GM12878 (cell line): Measurements from ENCODE around the gene ARSD. TPM values are rescaled to one million over a fixed set of nuclear protein-coding genes. Genes with fewer than 3 reads are reported as not detected.

Experiments used
- ATAC-seq: fragments of 200-7000 bp; cut with Tn5 transposase; 3 replicates; pipeline ENCODE4 v1.9.1; 2020; ENCODE audit warnings: mild to moderate bottlenecking, moderate library complexity
- BruUV-seq: library from RNA; stranded (reverse); fragments of 400-500 nt; replicated peaks from 2 replicates; lab custom pipeline; 2021; lab: Mats Ljungman, UMichigan
- CTCF ChIA-PET: fragments of 300-600 bp; sonication (Branson Sonifier 250); formaldehyde crosslinking; extraction: SDS; loops from one replicate; lab custom pipeline; 2021; ENCODE audit warnings: inconsistent platforms; lab: Yijun Ruan, JAX
- POLR2A ChIA-PET: fragments of 350-600 bp; formaldehyde crosslinking; extraction: SDS; loops from one replicate; lab custom pipeline; 2021; ENCODE audit warnings: inconsistent platforms; lab: Charles Lee
- RAD21 ChIA-PET: fragments of 300-600 bp; sonication (Branson Sonifier 250); formaldehyde crosslinking; loops from one replicate; lab custom pipeline; 2023; ENCODE audit warnings: antibody characterized with exemption; ENCODE audit not compliant: unreplicated experiment; lab: Charles Lee
- SMC1A ChIA-PET: fragments of 300-600 bp; sonication (Branson Sonifier 250); formaldehyde crosslinking; loops from one replicate; lab custom pipeline; 2023; ENCODE audit not compliant: unreplicated experiment, uncharacterized antibody; lab: Charles Lee
- DNase-seq: peaks from one replicate; pipeline ENCODE4 v3.0.0-alpha.2; 2011; ENCODE audit warnings: low read depth, low spot score
- FAIRE-seq: peaks from 3 replicates; lab custom pipeline; 2011; peaks lifted over from hg19 to GRCh38; lab: Jason Lieb, UNC
- H2AFZ ChIP-seq: 2 replicates; pipeline ENCODE4 v1.6.0; 2011; ENCODE audit warnings: low read depth, low read length, control low read depth; ENCODE audit not compliant: control insufficient read depth
- H3K27ac ChIP-seq: 2 replicates; pipeline ENCODE4 v1.5.1; 2011; ENCODE audit warnings: control low read depth; ENCODE audit not compliant: control insufficient read depth, insufficient read depth
- H3K27me3 ChIP-seq, 2 experiments: replicated peaks in 1 of 2; 2 replicates each; pipeline versions ENCODE4 v1.6.0 to v1.6.1; 2011; ENCODE audit warnings: low read length in 1 of 2; ENCODE audit not compliant: control insufficient read depth in 2 of 2, insufficient read depth in 2 of 2
- H3K36me3 ChIP-seq, 2 experiments: 2 replicates each; pipeline ENCODE4 v1.5.1; 2011; ENCODE audit warnings: low read length in 1 of 2; ENCODE audit not compliant: control insufficient read depth in 2 of 2, insufficient read depth in 2 of 2
- H3K4me1 ChIP-seq: 2 replicates; pipeline ENCODE4 v1.6.1; 2011; ENCODE audit warnings: mild to moderate bottlenecking, low read length, moderate library complexity, mixed read lengths; ENCODE audit not compliant: control insufficient read depth, insufficient read depth
- H3K4me2 ChIP-seq: 2 replicates; pipeline ENCODE4 v1.6.0; 2011; ENCODE audit warnings: control low read depth; ENCODE audit not compliant: control insufficient read depth, insufficient read depth
- H3K4me3 ChIP-seq: fragments of 200-600 bp; sonication (generic); 2 replicates; pipeline ENCODE4 v1.5.1; 2016
- H3K79me2 ChIP-seq: 2 replicates; pipeline ENCODE4 v1.6.0; 2011; ENCODE audit warnings: low read length; ENCODE audit not compliant: control insufficient read depth, insufficient read depth
- H3K9ac ChIP-seq: 2 replicates; pipeline ENCODE4 v1.8.0; 2011; ENCODE audit warnings: low read length, control low read depth, mixed read lengths; ENCODE audit not compliant: control insufficient read depth, insufficient read depth
- H3K9me3 ChIP-seq: replicated peaks from 3 replicates; pipeline ENCODE4 v1.5.1; 2011; ENCODE audit warnings: mild to moderate bottlenecking, low read length; ENCODE audit not compliant: control insufficient read depth, insufficient read depth
- H4K20me1 ChIP-seq: 2 replicates; pipeline ENCODE4 v1.6.0; 2011; ENCODE audit not compliant: control insufficient read depth, insufficient read depth
- ATF7 ChIP-seq: fragments of 450-650 bp; IDR thresholded peaks from 2 replicates; pipeline ENCODE4 v1.6.1; 2016; ENCODE audit warnings: low read depth, mild to moderate bottlenecking
- CEBPB ChIP-seq, 2 experiments: fragments of 150-350 bp in 1 of 2; IDR thresholded peaks; 2 replicates each; pipeline ENCODE4 v1.6.1; 2012 to 2014; ENCODE audit warnings: low read depth in 2 of 2, low read length in 2 of 2, borderline replicate concordance in 1 of 2, inconsistent platforms in 1 of 2
- CHD1 ChIP-seq: IDR thresholded peaks from 2 replicates; pipeline ENCODE4 v1.6.1; 2012; ENCODE audit warnings: low read depth, low read length, improper control_type of control experiment
- EGR1 ChIP-seq, 2 experiments: IDR thresholded peaks; 1 replicate in 1 of 2; 2 replicates in 1 of 2; pipeline ENCODE4 v1.6.1; 2011 to 2012; ENCODE audit warnings: low read depth in 2 of 2, low read length in 2 of 2, borderline replicate concordance in 1 of 2, mild to moderate bottlenecking in 1 of 2, moderate library complexity in 1 of 2
- ETV6 ChIP-seq, 2 experiments: fragments of 450-650 bp in 1 of 2; IDR thresholded peaks in 1 of 2; conservative IDR thresholded peaks in 1 of 2; 2 replicates each; pipeline ENCODE4 v1.6.1; 2014; ENCODE audit warnings: antibody characterized with exemption in 1 of 2, borderline replicate concordance in 1 of 2, low read depth in 1 of 2, mild to moderate bottlenecking in 1 of 2, moderate library complexity in 1 of 2
- EZH2 ChIP-seq: IDR thresholded peaks from 2 replicates; pipeline ENCODE4 v1.6.1; 2012; ENCODE audit warnings: low read depth, mild to moderate bottlenecking, control low read depth, inconsistent platforms, low read length, borderline replicate concordance; ENCODE audit not compliant: control insufficient read depth
- FOXK2 ChIP-seq: fragments of 450-650 bp; IDR thresholded peaks from 2 replicates; pipeline ENCODE4 v1.6.1; 2017; ENCODE audit warnings: mild to moderate bottlenecking, moderate library complexity
- MTA2 ChIP-seq: fragments of 450-650 bp; IDR thresholded peaks from 2 replicates; pipeline ENCODE4 v1.6.1; 2016; ENCODE audit warnings: low read depth, mild to moderate bottlenecking, moderate library complexity
- RB1 ChIP-seq: fragments of 450-650 bp; formaldehyde crosslinking; IDR thresholded peaks from 2 replicates; pipeline ENCODE4 v1.6.1; 2017; ENCODE audit warnings: mild to moderate bottlenecking, borderline replicate concordance
- SREBF1 ChIP-seq: IDR thresholded peaks from 2 replicates; pipeline ENCODE4 v1.6.1; 2012; ENCODE audit warnings: mild to moderate bottlenecking, low read length
- SUZ12 ChIP-seq: fragments of 200-600 bp; sonication (generic); IDR thresholded peaks from one replicate; pipeline ENCODE4 v1.6.1; 2018; ENCODE audit warnings: antibody characterized with exemption, mild to moderate bottlenecking; ENCODE audit not compliant: unreplicated experiment
- WGBS: methylation state at CpG from one replicate; pipeline ENCODE4 v1.1.6; 2016; ENCODE audit warnings: low lambda C conversion rate; ENCODE audit not compliant: insufficient replicate concordance, insufficient coverage; ENCODE audit errors: missing lambda C conversion rate; 5-methylcytosine and 5-hydroxymethylcytosine counted together
- in situ Hi-C: fragments of 300-500 bp; cut with MboI; formaldehyde crosslinking; loops from 9 replicates; pipeline ENCODE4 v1.14.3; 2018; ENCODE audit warnings: mixed read lengths
- intact Hi-C: fragments of 100-400 bp; cut with micrococcal nuclease; formaldehyde crosslinking; loops from one replicate; pipeline ENCODE4 v1.14.2; 2022; ENCODE audit not compliant: unreplicated experiment
- polyA plus RNA-seq, 11 experiments: library from polyadenylated mRNA; depleted of rRNA in 4 of 11; unstranded in 6 of 11; stranded (reverse) in 5 of 11; fragments of >200 nt; fragmentation: Nextera tagmentation in 4 of 11; fragmentation: Illumina TruSeq in 1 of 11; extraction: Ambion mirVana in 4 of 11; extraction: Trizol in 1 of 11; gene quantifications; 1 replicate in 1 of 11; 2 replicates in 10 of 11; pipeline versions ENCODE4 v1.2.1 to v1.2.3, GENCODE V29; 2011 to 2016; ENCODE audit warnings: inconsistent platforms in 2 of 11, missing spikeins in 2 of 11, low read depth in 1 of 11
- total RNA-seq, 4 experiments: library from RNA; depleted of rRNA in 3 of 4; stranded (reverse); fragments of >200 nt in 3 of 4; fragmentation: Illumina TruSeq in 1 of 4; extraction: Trizol in 1 of 4; gene quantifications; 2 replicates each; pipeline versions ENCODE4 v1.2.1 to v1.2.3, GENCODE V29; 2013 to 2021

The ARSD gene
- total and polyA plus RNA-seq, 10 of the 15 experiments (the other 5 are each of a cell fraction or from before 2014, with no cell fraction given), result 0.05 to 1.5 (median 0.43) TPM

- no peak for ATAC-seq
- WGBS, result 30% methylated on average over 6 of the region's 6 CpGs
- H3K4me1 ChIP-seq, result no peaks in the 10 kb centered on the region
- SMC1A ChIA-PET, result no interaction called here
- no TSS peak for BruUV-seq
- no peak for TF ChIP-seq ETV6 (conservative IDR thresholded peaks at IDR 0.05 in 1 of 2, IDR thresholded peaks at IDR 0.05 in 1 of 2; ENCODE audit: borderline replicate concordance in 1 of 2, low read depth in 1 of 2)
- TF ChIP-seq CEBPB (IDR thresholded peaks at IDR 0.05; ENCODE audit: borderline replicate concordance in 1 of 2, low read depth in 2 of 2, low read length in 2 of 2), result no peak
- no peak for TF ChIP-seq CHD1
- no peak for TF ChIP-seq RB1
- TF ChIP-seq EGR1 (IDR thresholded peaks at IDR 0.05; ENCODE audit: borderline replicate concordance in 1 of 2, low read depth in 2 of 2, low read length in 2 of 2), result no peak
- TF ChIP-seq ATF7, result no peak
- no peak for TF ChIP-seq SREBF1
- TF ChIP-seq MTA2, result no peak
- no peak for TF ChIP-seq SUZ12
- no peak for TF ChIP-seq FOXK2
- no peak for TF ChIP-seq EZH2
- H3K36me3 ChIP-seq, result no peaks in the 10 kb centered on the region
- DNase-seq, result no peak
- no peaks in the 10 kb centered on the region; the same call in 2 of the 3 replicates for H3K9me3 ChIP-seq
- no peak overlapping the region for H3K4me2 ChIP-seq
- CTCF ChIA-PET, result no interaction called here
- no peaks in the 10 kb centered on the region for H4K20me1 ChIP-seq
- FAIRE-seq, result no peak
- RAD21 ChIA-PET, result no interaction called here
- in situ Hi-C loops, result no loop called here
- H3K27ac ChIP-seq, result no peak overlapping the region
- no peak overlapping the region for H3K9ac ChIP-seq
- H3K79me2 ChIP-seq, result no peaks in the 10 kb centered on the region
- POLR2A ChIA-PET, result no interaction called here
- H2AFZ ChIP-seq, result no peak overlapping the region
- no peak overlapping the region for H3K4me3 ChIP-seq
- intact Hi-C loops, result no loop called here
- no peaks in the 10 kb centered on the region for H3K27me3 ChIP-seq
Measured at GRCh38 chrX:2972391-2972790, 43.3 kb upstream of the ARSD start.
